Activated naive CD4-positive, alpha-beta T cell treated with anti-CD3 and anti-CD28 coated beads for 36 hours (primary cell): ENCODE results near the gene SMG1. TPM values are rescaled to one million over a fixed set of nuclear protein-coding genes. Genes with fewer than 3 reads are reported as not detected.
"Not testable (repeated sequence)": the region's sequence is repeated elsewhere in the genome, so short reads cannot be mapped to it uniquely, and the experiment has no call there.

Source experiments
- CTCF ChIA-PET: fragments of 350-600 bp; sonication (Branson Sonifier 250); formaldehyde crosslinking; loops from one replicate; lab custom pipeline; 2021; ENCODE audit warnings: antibody characterized with exemption; lab: Charles Lee
- DNase-seq: peaks from one replicate; pipeline ENCODE4 v3.0.0-alpha.2; 2020
- H3K27ac Mint-ChIP-seq: one replicate; pipeline ENCODE4 v1.8.0; 2021; ENCODE audit warnings: mild to moderate bottlenecking, mixed read lengths
- H3K27me3 Mint-ChIP-seq: one replicate; pipeline ENCODE4 v1.8.0; 2021; ENCODE audit warnings: low read depth, mixed read lengths
- H3K36me3 Mint-ChIP-seq: one replicate; pipeline ENCODE4 v1.8.0; 2021; ENCODE audit warnings: low read depth, mixed read lengths
- H3K4me1 Mint-ChIP-seq: one replicate; pipeline ENCODE4 v1.8.0; 2021; ENCODE audit warnings: low read depth, mixed read lengths
- H3K4me3 Mint-ChIP-seq: one replicate; pipeline ENCODE4 v1.8.0; 2021; ENCODE audit warnings: mild to moderate bottlenecking, moderate library complexity, mixed read lengths
- H3K9me3 Mint-ChIP-seq: one replicate; pipeline ENCODE4 v1.8.0; 2021; ENCODE audit warnings: mixed read lengths
- intact Hi-C: fragments of 100-400 bp; cut with micrococcal nuclease; formaldehyde crosslinking; loops from one replicate; pipeline ENCODE4 v1.15.1; 2023
- total RNA-seq, 2 experiments: library from RNA; stranded (reverse); gene quantifications; one replicate each; pipeline ENCODE4 v1.2.3, GENCODE V29; 2021

SMG1 gene
- total RNA-seq, 2 experiments from 2014 or later, result 96.7 to 106 TPM

- H3K27ac Mint-ChIP-seq, intact Hi-C loops, H3K36me3 Mint-ChIP-seq, H3K9me3 Mint-ChIP-seq, H3K27me3 Mint-ChIP-seq, H3K4me3 Mint-ChIP-seq: not testable (repeated sequence)
- CTCF ChIA-PET, result interaction anchor here (0.6 kb wide), 2 partner anchors 35 to 177 kb away, joined by 3 to 4 read pairs; no protein-coding TSS in a partner anchor
- DNase-seq, result peak; percentile 41
- peaks cover 14% of the 10 kb centered on the region for H3K4me1 Mint-ChIP-seq
These were observed 159.0 kb downstream of the SMG1 start for GRCh38 chr16:18767217-18767616.

GRCh38 chr16:18762713-18763112 lies 163.5 kb downstream of the SMG1 start:
- H3K4me3 Mint-ChIP-seq, H3K36me3 Mint-ChIP-seq, intact Hi-C loops, H3K27me3 Mint-ChIP-seq, H3K9me3 Mint-ChIP-seq, CTCF ChIA-PET, DNase-seq, H3K27ac Mint-ChIP-seq, H3K4me1 Mint-ChIP-seq: not testable (repeated sequence)

- H3K27ac Mint-ChIP-seq, CTCF ChIA-PET, intact Hi-C loops, H3K4me3 Mint-ChIP-seq, H3K4me1 Mint-ChIP-seq, H3K9me3 Mint-ChIP-seq, H3K27me3 Mint-ChIP-seq, H3K36me3 Mint-ChIP-seq: not testable (repeated sequence)
- peak; percentile 66 for DNase-seq
These were observed 166.3 kb downstream of the SMG1 start for GRCh38 chr16:18759598-18760520.

- H3K27me3 Mint-ChIP-seq, H3K9me3 Mint-ChIP-seq, H3K36me3 Mint-ChIP-seq, intact Hi-C loops, DNase-seq, H3K4me3 Mint-ChIP-seq, H3K4me1 Mint-ChIP-seq, CTCF ChIA-PET, H3K27ac Mint-ChIP-seq: not testable (repeated sequence)
These were observed 168.1 kb downstream of the SMG1 start for GRCh38 chr16:18757960-18758660.

GRCh38 chr16:18756639-18757038 lies 169.6 kb downstream of the SMG1 start:
- H3K27me3 Mint-ChIP-seq, H3K36me3 Mint-ChIP-seq, H3K4me1 Mint-ChIP-seq, H3K9me3 Mint-ChIP-seq, DNase-seq, intact Hi-C loops, CTCF ChIA-PET, H3K4me3 Mint-ChIP-seq, H3K27ac Mint-ChIP-seq: not testable (repeated sequence)

Other genes with a start within 250 kb of the SMG1 start
- 1,000 to 10,000 TPM; 2,432 to 2,476 TPM for gene RPS15A, start 136.1 kb downstream of the SMG1 start, total RNA-seq
- gene ARL6IP1, start 124.9 kb downstream of the SMG1 start, total RNA-seq, result 100 to 1,000 TPM; 114 to 123 TPM
- gene TMC7, start 57.5 kb upstream of the SMG1 start, total RNA-seq, result not detected
- gene COQ7, start 141.2 kb upstream of the SMG1 start, total RNA-seq, result 10 to 100 TPM; 16.4 to 21.3 TPM
- under 1 TPM; 0.17 to 0.19 TPM for gene ITPRIPL2, start 187.6 kb upstream of the SMG1 start, total RNA-seq
- gene SYT17, start 241.8 kb upstream of the SMG1 start, total RNA-seq, result not detected